ENCODE results near the gene ATP2A1. TPM values are rescaled to one million over a fixed set of nuclear protein-coding genes. Genes with fewer than 3 reads are reported as not detected.
"Not testable (repeated sequence)": the region's sequence is repeated elsewhere in the genome, so short reads cannot be mapped to it uniquely, and the experiment has no call there.

Gene ATP2A1
- total RNA-seq, 1 donor from 2014 or later: 0.16 TPM

GRCh38 chr16:28882551-28883160 is 4.4 kb downstream of the ATP2A1 start:
- no peak for DNase-seq

DNA sequence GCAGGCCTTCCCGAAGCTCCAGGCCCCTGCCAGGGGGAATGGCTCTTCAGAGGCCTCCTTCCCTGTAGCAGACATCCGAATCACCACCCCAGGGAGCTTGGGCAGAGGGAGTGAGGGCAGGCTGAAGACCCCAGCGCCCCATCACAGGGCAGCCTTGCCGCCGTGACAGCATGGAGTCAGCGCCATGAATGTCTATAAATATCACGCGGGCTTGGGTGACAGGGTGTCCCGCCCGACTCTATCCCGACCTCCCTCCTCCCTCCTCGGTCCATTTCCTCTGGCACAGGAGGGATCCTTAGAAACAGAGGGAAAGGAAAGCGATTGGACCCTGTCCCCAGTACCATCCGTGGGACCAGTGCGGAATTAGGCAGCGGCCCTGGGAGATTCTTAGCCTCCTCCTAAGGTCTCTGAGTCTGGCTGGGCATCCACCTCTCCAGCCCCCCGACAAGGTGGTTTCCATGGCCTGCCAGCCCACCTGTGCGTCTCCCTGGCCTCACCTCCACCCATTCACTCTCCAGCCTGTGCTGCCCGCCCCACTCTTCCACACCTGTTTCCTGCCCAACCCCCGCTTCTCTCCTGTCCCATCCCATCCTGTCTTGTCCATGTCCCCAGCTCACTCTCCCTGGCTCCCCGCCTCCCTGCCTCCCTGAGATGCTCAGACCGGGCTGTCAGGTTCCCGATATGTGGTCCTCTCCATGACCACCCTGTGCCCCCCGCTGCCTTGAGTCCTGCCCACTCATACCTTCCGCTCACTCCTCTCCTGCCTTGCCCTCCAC is 5.1 kb downstream of the ATP2A1 start:
- no peak for DNase-seq

GRCh38 chr16:28884045-28884444 is 5.8 kb downstream of the ATP2A1 start:
- DNase-seq: no peak

GRCh38 chr16:28886945-28887344 is 8.7 kb downstream of the ATP2A1 start:
- no peak for DNase-seq

- DNase-seq: not testable (repeated sequence)
Measured at GRCh38 chr16:28890355-28890754, 12.1 kb downstream of the ATP2A1 start.

GRCh38 chr16:28891964-28892890 is 13.9 kb downstream of the ATP2A1 start:
- no peak for DNase-seq

DNA sequence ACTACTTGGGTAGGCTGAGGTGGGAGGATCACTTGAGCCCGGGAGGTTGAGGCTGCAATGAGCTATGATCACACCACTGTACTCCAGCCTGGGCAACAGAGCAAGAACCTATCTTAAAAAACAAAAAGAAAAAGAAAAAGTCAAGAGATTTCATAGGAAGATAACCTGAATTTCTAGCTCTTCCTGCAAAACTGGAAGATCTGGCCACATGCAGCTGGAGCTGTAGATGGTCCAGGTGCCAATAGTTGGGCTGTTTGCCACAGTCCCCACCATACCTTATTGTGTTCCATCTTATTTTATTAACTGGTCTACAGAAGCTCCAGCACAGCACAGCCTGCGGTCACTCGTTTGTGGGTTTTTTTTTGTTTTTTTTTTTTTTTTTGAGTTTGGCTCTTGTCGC is 15.0 kb downstream of the ATP2A1 start:
- DNase-seq: no peak

GRCh38 chr16:28895609-28896008 is 17.3 kb downstream of the ATP2A1 start:
- DNase-seq: no peak

- no peak for DNase-seq
Measured at GRCh38 chr16:28897826-28898225, 19.5 kb downstream of the ATP2A1 start.

GRCh38 chr16:28898266-28898665 is 20.0 kb downstream of the ATP2A1 start:
- no peak for DNase-seq

GRCh38 chr16:28898942-28899341 is 20.7 kb downstream of the ATP2A1 start:
- no peak for DNase-seq

- DNase-seq: no peak
Measured at GRCh38 chr16:28899882-28900590, 21.7 kb downstream of the ATP2A1 start.

- DNase-seq: no peak
Measured at GRCh38 chr16:28900601-28901000, 22.3 kb downstream of the ATP2A1 start.

GRCh38 chr16:28901862-28902261 is 23.6 kb downstream of the ATP2A1 start:
- DNase-seq: no peak

DNA sequence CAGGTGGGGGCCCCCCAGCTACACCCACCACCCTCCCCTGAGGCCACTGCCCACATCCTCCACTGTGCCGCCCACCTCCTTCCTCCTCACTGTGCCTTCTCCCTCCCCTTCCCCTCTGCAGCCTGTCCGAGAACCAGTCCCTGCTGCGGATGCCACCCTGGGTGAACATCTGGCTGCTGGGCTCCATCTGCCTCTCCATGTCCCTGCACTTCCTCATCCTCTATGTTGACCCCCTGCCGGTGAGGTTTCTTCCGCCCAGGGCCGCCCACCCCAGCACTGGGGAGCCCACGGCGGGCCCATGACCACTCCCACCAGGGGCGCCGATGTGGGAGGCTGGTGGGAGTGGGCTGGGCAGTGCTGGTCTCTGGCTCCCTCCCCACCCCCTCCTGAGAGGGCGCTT is 24.6 kb downstream of the ATP2A1 start:
- DNase-seq: no peak

DNA sequence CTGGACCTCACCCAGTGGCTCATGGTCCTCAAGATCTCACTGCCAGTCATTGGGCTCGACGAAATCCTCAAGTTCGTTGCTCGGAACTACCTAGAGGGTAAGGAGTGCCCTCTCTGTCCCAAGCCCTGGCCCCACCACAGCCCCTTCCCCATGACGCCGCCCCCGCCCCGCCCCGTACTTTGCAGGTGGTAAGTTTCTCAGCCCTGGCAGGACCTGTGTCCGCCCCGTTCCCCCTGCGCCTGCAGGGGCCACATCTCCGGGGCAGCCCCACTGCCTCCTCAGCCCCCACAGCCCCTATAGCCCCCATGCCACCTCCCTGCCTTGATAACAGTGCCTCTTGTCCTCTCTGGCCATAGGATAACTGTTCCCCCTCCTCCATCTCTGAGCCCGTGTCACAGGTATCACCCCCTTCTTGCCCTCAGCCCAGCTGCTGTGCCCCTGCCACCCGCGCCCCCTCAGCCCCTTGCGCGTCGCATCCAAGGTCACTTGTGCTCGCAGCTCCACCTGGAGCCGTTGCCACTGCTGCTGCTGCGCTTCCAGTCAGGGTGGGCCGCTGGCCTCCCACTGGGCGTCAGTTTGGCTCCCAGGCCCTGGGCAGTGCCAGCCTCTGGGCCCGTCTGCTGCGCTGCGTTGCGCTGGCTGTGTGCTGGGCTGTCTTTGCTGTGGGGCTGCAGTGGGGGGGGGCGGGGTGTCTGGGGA is 25.2 kb downstream of the ATP2A1 start:
- no peak for DNase-seq

DNA sequence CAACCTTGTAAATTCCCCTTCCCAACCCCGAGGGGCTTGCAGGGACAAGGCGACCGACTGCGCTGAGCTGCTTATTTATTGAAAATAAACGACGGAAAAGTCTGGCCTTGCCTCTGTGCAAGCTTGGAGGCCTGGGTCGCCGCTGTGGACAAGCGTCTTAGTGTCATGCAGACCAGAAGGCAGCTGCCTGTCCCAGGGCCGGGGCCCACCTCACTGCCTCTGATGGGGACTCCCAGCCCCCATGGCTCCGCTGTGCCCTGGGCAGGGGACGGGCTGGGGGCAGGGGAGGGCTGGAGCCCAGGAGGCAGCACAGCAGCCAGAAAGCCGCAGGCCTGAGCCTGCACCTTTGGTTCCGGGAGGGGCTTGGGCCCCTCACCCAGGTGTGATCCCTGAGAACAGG is 26.1 kb downstream of the ATP2A1 start:
- DNase-seq: no peak

GRCh38 chr16:28904828-28905227 is 26.5 kb downstream of the ATP2A1 start:
- DNase-seq: no peak

GRCh38 chr16:28905229-28905754 is 27.0 kb downstream of the ATP2A1 start:
- DNase-seq: no peak

- no peak for DNase-seq
Measured at GRCh38 chr16:28905800-28906372, 27.6 kb downstream of the ATP2A1 start.
